B cell (primary cell): ENCODE measurements around the gene GMCL1. TPM values are rescaled to one million over a fixed set of nuclear protein-coding genes. Genes with fewer than 3 reads are reported as not detected.
"Not testable (repeated sequence)": the region's sequence is repeated elsewhere in the genome, so short reads cannot be mapped to it uniquely, and the experiment has no call there.

Source experiments
- ATAC-seq: fragments of 200-7000 bp; cut with Tn5 transposase; one replicate; pipeline ENCODE4 v1.10.0; 2021; ENCODE audit warnings: low read depth, mild to moderate bottlenecking, moderate number of reproducible peaks, moderate library complexity
- CTCF ChIA-PET: fragments of 350-600 bp; sonication (Branson Sonifier 250); formaldehyde crosslinking; loops from one replicate; lab custom pipeline; 2021; ENCODE audit warnings: antibody characterized with exemption, inconsistent platforms; lab: Charles Lee
- POLR2A ChIA-PET: fragments of 350-600 bp; sonication (Branson Sonifier 250); formaldehyde crosslinking; loops from one replicate; lab custom pipeline; 2021; ENCODE audit warnings: antibody characterized with exemption; lab: Charles Lee
- DNase-seq: peaks from one replicate; pipeline ENCODE4 v3.0.0; 2013
- H2AFZ ChIP-seq: 2 replicates; pipeline ENCODE4 v1.6.1; 2012; ENCODE audit warnings: mild to moderate bottlenecking, low read depth, low read length; ENCODE audit not compliant: insufficient read depth, poor library complexity, severe bottlenecking
- H3K27ac ChIP-seq, 2 donors: 1 replicate in 1 of 2; 2 replicates in 1 of 2; pipeline ENCODE4 v1.5.1; 2012 to 2013; ENCODE audit warnings: low read length in 2 of 2, mild to moderate bottlenecking in 2 of 2, moderate library complexity in 1 of 2
- H3K27me3 ChIP-seq, 4 experiments: fragments of 200-600 bp in 1 of 4; sonication (generic) in 1 of 4; replicated peaks in 1 of 4; 1 replicate in 2 of 4; 2 replicates in 2 of 4; pipeline versions ENCODE4 v1.6.1 to v1.7.0; 2013 to 2016; ENCODE audit warnings: low read length in 3 of 4, mild to moderate bottlenecking in 2 of 4, mixed read lengths in 1 of 4, moderate library complexity in 1 of 4; ENCODE audit not compliant: insufficient read depth in 4 of 4, control insufficient read depth in 3 of 4; ENCODE audit errors: control extremely low read depth in 1 of 4
- H3K36me3 ChIP-seq, 2 experiments: replicated peaks in 1 of 2; 1 replicate in 1 of 2; 2 replicates in 1 of 2; pipeline versions ENCODE4 v1.6.1 to v1.7.1; 2013; ENCODE audit warnings: low read length in 1 of 2; ENCODE audit not compliant: insufficient read depth in 2 of 2, control insufficient read depth in 1 of 2; ENCODE audit errors: control extremely low read depth in 1 of 2, extremely low read depth in 1 of 2
- H3K4me1 ChIP-seq, 2 donors: fragments of 200-600 bp in 1 of 2; sonication (generic) in 1 of 2; 1 replicate in 1 of 2; 2 replicates in 1 of 2; pipeline versions ENCODE4 v1.5.1 to v1.6.1; 2013 to 2017; ENCODE audit warnings: low read length in 2 of 2; ENCODE audit not compliant: control insufficient read depth in 2 of 2, insufficient read depth in 2 of 2
- H3K4me2 ChIP-seq: replicated peaks from 2 replicates; pipeline ENCODE3; 2012; ENCODE audit warnings: mild to moderate bottlenecking, low read depth, low read length; ENCODE audit not compliant: poor library complexity, severe bottlenecking
- H3K4me3 ChIP-seq, 5 experiments: fragments of 200-600 bp in 1 of 5; sonication (generic) in 1 of 5; 1 replicate in 3 of 5; 2 replicates in 2 of 5; pipeline versions ENCODE4 v1.5.1 to v1.7.0; 2011 to 2016; ENCODE audit warnings: low read length in 4 of 5, mild to moderate bottlenecking in 4 of 5, low read depth in 2 of 5, control low read depth in 1 of 5, moderate library complexity in 1 of 5; ENCODE audit not compliant: insufficient read depth in 1 of 5; ENCODE audit errors: control extremely low read depth in 1 of 5, extremely low read depth in 1 of 5
- H3K79me2 ChIP-seq: fragments of 200-600 bp; sonication (generic); one replicate; pipeline ENCODE4 v1.6.0; 2016; ENCODE audit warnings: low read length; ENCODE audit not compliant: control insufficient read depth, insufficient read depth
- H3K9ac ChIP-seq: fragments of 200-600 bp; sonication (generic); 2 replicates; pipeline ENCODE4 v1.6.1; 2017; ENCODE audit warnings: mild to moderate bottlenecking, low read length, moderate library complexity
- H3K9me3 ChIP-seq, 3 donors: one replicate each; pipeline versions ENCODE4 v1.6.1 to v1.7.1; 2013; ENCODE audit warnings: low read length in 2 of 3; ENCODE audit not compliant: control insufficient read depth in 2 of 3, insufficient read depth in 1 of 3; ENCODE audit errors: control extremely low read depth in 1 of 3
- H4K20me1 ChIP-seq: 2 replicates; pipeline ENCODE4 v1.6.0; 2012; ENCODE audit warnings: mild to moderate bottlenecking, low read length; ENCODE audit not compliant: insufficient read depth, control insufficient read depth, poor library complexity, severe bottlenecking
- H3K27ac Mint-ChIP-seq: one replicate; pipeline ENCODE4 v1.8.0; 2021; ENCODE audit warnings: mixed read lengths
- H3K27me3 Mint-ChIP-seq: one replicate; pipeline ENCODE4 v1.8.0; 2021; ENCODE audit warnings: mixed read lengths
- H3K4me1 Mint-ChIP-seq: one replicate; pipeline ENCODE4 v1.8.0; 2021; ENCODE audit warnings: mixed read lengths
- H3K4me3 Mint-ChIP-seq: one replicate; pipeline ENCODE4 v1.8.0; 2021; ENCODE audit warnings: mixed read lengths
- H3K9me3 Mint-ChIP-seq: one replicate; pipeline ENCODE4 v1.8.0; 2022; ENCODE audit warnings: mixed read lengths; ENCODE audit not compliant: insufficient read depth
- CTCF ChIP-seq: fragments of 200-600 bp; IDR thresholded peaks from one replicate; pipeline ENCODE4 v1.8.0; 2022; ENCODE audit warnings: antibody characterized with exemption, mild to moderate bottlenecking
- EZH2 ChIP-seq: IDR thresholded peaks from 2 replicates; pipeline ENCODE4 v1.6.1; 2012; ENCODE audit warnings: borderline replicate concordance, low read depth, mild to moderate bottlenecking, moderate library complexity, low read length; ENCODE audit not compliant: insufficient read depth, poor library complexity, severe bottlenecking
- WGBS: methylation state at CpG from one replicate; pipeline ENCODE4 v1.1.5; 2013; ENCODE audit warnings: missing lambda C conversion rate; ENCODE audit not compliant: insufficient coverage; 5-methylcytosine and 5-hydroxymethylcytosine counted together
- intact Hi-C: fragments of 100-400 bp; cut with micrococcal nuclease; formaldehyde crosslinking; loops from one replicate; pipeline ENCODE4 v1.10.0; 2022
- polyA plus RNA-seq: library from polyadenylated mRNA; depleted of rRNA; stranded (reverse); fragments of >200 nt; gene quantifications from 2 replicates; pipeline ENCODE4 v1.2.3, GENCODE V29; 2012
- total RNA-seq, 2 donors: library from RNA; stranded (reverse); fragments of 120-200 nt in 1 of 2; gene quantifications; 1 replicate in 1 of 2; 2 replicates in 1 of 2; pipeline versions ENCODE4 v1.2.3 to v1.2.4, GENCODE V29; 2013 to 2022

The GMCL1 gene
- total and polyA plus RNA-seq, 2 donors (not counting 1 experiment from before 2014, with no cell fraction given): 6.0 to 26.3 TPM

- POLR2A ChIA-PET: no interaction called here
- Mint-ChIP-seq H3K27ac (no peak overlapping the region), H3K27me3 (no peaks in the 10 kb centered on the region), H3K4me1 (peaks cover 20% of the 10 kb centered on the region), H3K9me3 (peaks cover 2% of the 10 kb centered on the region), H3K4me3 (no peak overlapping the region)
- Histone ChIP-seq H3K36me3 (peaks cover 0 to 7% of the 10 kb centered on the region in 2 experiments), H3K9me3 (peaks cover 0 to 5% (median 0%) of the 10 kb centered on the region in 3 donors), H3K27ac (no peak overlapping the region), H3K4me2 (no peak overlapping the region), H3K27me3 (no peaks in the 10 kb centered on the region), H2AFZ (no peak overlapping the region), H3K9ac (no peak overlapping the region), H3K4me3 (no peak overlapping the region), H3K4me1 (peaks cover 9 to 16% of the 10 kb centered on the region in 2 donors), H3K79me2 (peaks cover 30% of the 10 kb centered on the region), H4K20me1 (no peaks in the 10 kb centered on the region)
- intact Hi-C loops: loop anchor here (10.0 kb wide), 1 partner anchor 246 kb away; the partner anchor contains the start of gene AAK1
- DNase-seq: no peak
- TF ChIP-seq CTCF (no peak), EZH2 (no peak)
- no CpG with 5 or more reads among the region's 1 CpG for WGBS
- ATAC-seq: no peak
- CTCF ChIA-PET: no interaction called here
Observed at GRCh38 chr2:69890881-69891280, 61.4 kb downstream of the GMCL1 start.

GRCh38 chr2:69892838-69893424 lies 63.5 kb downstream of the GMCL1 start:
- DNase-seq, H3K27me3 Mint-ChIP-seq, H4K20me1 ChIP-seq, H3K9me3 Mint-ChIP-seq, ATAC-seq, H3K27me3 ChIP-seq, H3K9me3 ChIP-seq: not testable (repeated sequence)
- Mint-ChIP-seq H3K4me3 (peak overlapping the region; percentile 98), H3K4me1 (peaks cover 30% of the 10 kb centered on the region), H3K27ac (peak overlapping the region; percentile 95)
- peaks cover 9 to 16% of the 10 kb centered on the region in 2 donors for H3K4me1 ChIP-seq
- WGBS: 83% methylated on average over 1 of the region's 7 CpGs
- POLR2A ChIA-PET: interaction anchor here (0.8 to 2.1 kb wide), 3 partner anchors 21 to 365 kb away, joined by 5 to 9 read pairs (median 8); partner anchors contain the start of genes C2orf42, MXD1 and PCYOX1
- H3K4me2 ChIP-seq: peak overlapping the region; percentile 93
- CTCF ChIA-PET: interaction anchor here (0.6 to 2.1 kb wide), 4 partner anchors 9 to 298 kb away, joined by 3 to 8 read pairs (median 4); partner anchors contain the start of gene C2orf42
- H3K36me3 ChIP-seq: peaks cover 2 to 24% of the 10 kb centered on the region in 2 experiments
- intact Hi-C loops: loop anchor here (1.0 to 10.0 kb wide), 4 partner anchors 64 to 355 kb away; partner anchors contain the start of genes AAK1, GMCL1 and TIA1
- H2AFZ ChIP-seq: peak overlapping the region; percentile 97
- peaks cover 49% of the 10 kb centered on the region for H3K79me2 ChIP-seq
- H3K27ac ChIP-seq: peak overlapping the region in 1 of 2 donors; percentile 88
- H3K4me3 ChIP-seq: peak overlapping the region in 1 of 5 experiments; percentile 96
- peak overlapping the region; percentile 99 for H3K9ac ChIP-seq
